ENCODE results near the gene ZAR1. TPM values are rescaled to one million over a fixed set of nuclear protein-coding genes. Genes with fewer than 3 reads are reported as not detected.
"Not testable (repeated sequence)": the region's sequence is repeated elsewhere in the genome, so short reads cannot be mapped to it uniquely, and the experiment has no call there.

ZAR1 gene, protein sequence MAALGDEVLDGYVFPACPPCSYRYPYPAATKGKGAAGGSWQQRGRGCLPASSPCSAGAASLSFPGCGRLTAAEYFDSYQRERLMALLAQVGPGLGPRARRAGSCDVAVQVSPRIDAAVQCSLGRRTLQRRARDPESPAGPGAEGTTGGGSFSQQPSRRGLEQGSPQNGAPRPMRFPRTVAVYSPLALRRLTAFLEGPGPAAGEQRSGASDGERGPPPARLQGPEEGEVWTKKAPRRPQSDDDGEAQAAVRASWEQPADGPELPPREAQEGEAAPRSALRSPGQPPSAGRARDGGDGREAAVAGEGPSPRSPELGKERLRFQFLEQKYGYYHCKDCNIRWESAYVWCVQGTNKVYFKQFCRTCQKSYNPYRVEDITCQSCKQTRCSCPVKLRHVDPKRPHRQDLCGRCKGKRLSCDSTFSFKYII
- polyA plus RNA-seq, result not detected in 3 replicates
- polyA plus RNA-seq (2011; ENCODE audit: low read depth), result not detected
- not detected in 2 replicates for polyA plus RNA-seq (2011; cell fraction: cytosol; rRNA removed)
- 0.08 TPM in 1 of 2 replicates, not detected in the other for polyA plus RNA-seq (2011; cell fraction: nucleus; rRNA removed)
- not detected in 2 replicates for polyA plus RNA-seq (2012; ENCODE audit: low replicate concordance)
- not detected in 3 replicates for polyA minus RNA-seq
- not detected for polyA minus RNA-seq (2011; cell fraction: cytosol; rRNA and poly(A)+ RNA removed)
- not detected in 2 replicates for polyA minus RNA-seq (2011; cell fraction: nucleus; rRNA and poly(A)+ RNA removed)

DNA sequence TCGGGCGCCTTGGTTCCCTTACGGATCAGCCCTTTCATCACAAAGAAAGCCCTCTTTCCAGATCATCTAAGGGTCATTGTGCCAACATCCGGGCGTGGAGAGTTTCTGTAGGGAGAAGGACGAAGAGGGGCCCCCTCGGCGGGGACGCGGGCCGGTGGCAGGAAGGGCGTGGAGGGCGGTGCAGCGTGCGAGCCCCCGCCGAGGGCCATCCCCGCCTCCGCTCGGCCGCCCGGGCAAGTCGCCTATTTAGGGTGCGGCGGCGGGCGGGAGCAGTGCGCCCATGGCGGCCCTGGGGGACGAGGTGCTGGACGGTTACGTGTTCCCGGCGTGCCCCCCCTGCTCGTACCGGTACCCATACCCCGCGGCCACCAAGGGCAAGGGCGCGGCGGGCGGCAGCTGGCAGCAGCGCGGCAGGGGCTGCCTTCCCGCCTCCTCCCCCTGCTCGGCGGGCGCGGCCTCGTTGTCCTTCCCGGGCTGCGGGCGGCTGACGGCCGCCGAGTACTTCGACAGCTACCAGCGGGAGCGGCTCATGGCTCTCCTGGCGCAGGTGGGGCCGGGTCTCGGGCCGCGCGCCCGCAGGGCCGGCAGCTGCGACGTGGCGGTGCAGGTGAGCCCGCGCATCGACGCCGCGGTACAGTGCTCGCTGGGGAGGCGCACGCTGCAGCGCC lies at the start of gene ZAR1:
Gene ZAR1 (plus strand): TSS at position 241 of the 668 bp plus-strand sequence. CDS start 40 bp downstream, at position 281.
- no peaks in the 10 kb centered on the region for H3K4me1 ChIP-seq (ENCODE audit: control insufficient read depth, extremely low read depth, insufficient read depth, low read length)
- H3K9me3 ChIP-seq (ENCODE audit: control insufficient read depth, low read depth, low read length), result no peaks in the 10 kb centered on the region
- no peak within 1 kb of the TSS for H3K27ac ChIP-seq (ENCODE audit: control insufficient read depth, insufficient read depth, low read length)
- no peaks in the 10 kb centered on the region for H3K36me3 ChIP-seq (ENCODE audit: control insufficient read depth in 2 of 2, extremely low read depth in 1 of 2, insufficient read depth in 2 of 2, low read length in 2 of 2)
- H4K20me1 ChIP-seq (ENCODE audit: control insufficient read depth, extremely low read depth, insufficient read depth, low read length), result no peaks in the 10 kb centered on the region
- peak within 1 kb of the TSS; percentile 62 for H3K4me2 ChIP-seq (ENCODE audit: control insufficient read depth, extremely low read depth, insufficient read depth, low read depth, low read length)
- H3K9ac ChIP-seq (ENCODE audit: control insufficient read depth, extremely low read depth, insufficient read depth, low read length), result no peak within 1 kb of the TSS
- peak within 1 kb of the TSS in 2 of 3 experiments; percentile 9 to 22 for H3K4me3 ChIP-seq (ENCODE audit: control insufficient read depth in 2 of 3, extremely low read depth in 1 of 3, insufficient read depth in 2 of 3, low read depth in 1 of 3, low read length in 3 of 3)
- dilution Hi-C loops (cut with MboI; ENCODE audit: extremely low pct_ligation_motif_present, low sequenced_read_pairs), result no loop called here
- no peaks in the 10 kb centered on the region for H3K79me2 ChIP-seq (ENCODE audit: control insufficient read depth, insufficient read depth, low read length)
- peak; percentile 96 for TF ChIP-seq EZH2 (IDR thresholded peaks at IDR 0.05; ENCODE audit: low read length)
- TF ChIP-seq, protein P1, sequence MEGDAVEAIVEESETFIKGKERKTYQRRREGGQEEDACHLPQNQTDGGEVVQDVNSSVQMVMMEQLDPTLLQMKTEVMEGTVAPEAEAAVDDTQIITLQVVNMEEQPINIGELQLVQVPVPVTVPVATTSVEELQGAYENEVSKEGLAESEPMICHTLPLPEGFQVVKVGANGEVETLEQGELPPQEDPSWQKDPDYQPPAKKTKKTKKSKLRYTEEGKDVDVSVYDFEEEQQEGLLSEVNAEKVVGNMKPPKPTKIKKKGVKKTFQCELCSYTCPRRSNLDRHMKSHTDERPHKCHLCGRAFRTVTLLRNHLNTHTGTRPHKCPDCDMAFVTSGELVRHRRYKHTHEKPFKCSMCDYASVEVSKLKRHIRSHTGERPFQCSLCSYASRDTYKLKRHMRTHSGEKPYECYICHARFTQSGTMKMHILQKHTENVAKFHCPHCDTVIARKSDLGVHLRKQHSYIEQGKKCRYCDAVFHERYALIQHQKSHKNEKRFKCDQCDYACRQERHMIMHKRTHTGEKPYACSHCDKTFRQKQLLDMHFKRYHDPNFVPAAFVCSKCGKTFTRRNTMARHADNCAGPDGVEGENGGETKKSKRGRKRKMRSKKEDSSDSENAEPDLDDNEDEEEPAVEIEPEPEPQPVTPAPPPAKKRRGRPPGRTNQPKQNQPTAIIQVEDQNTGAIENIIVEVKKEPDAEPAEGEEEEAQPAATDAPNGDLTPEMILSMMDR (optimal IDR thresholded peaks at IDR 0.05 in 1 of 3, IDR thresholded peaks at IDR 0.05 in 1 of 3, conservative IDR thresholded peaks at IDR 0.05 in 1 of 3; ENCODE audit: extremely low read depth in 1 of 3, insufficient read depth in 2 of 3, low read length in 3 of 3), result no peak
- DNase-seq (ENCODE audit: low read depth, low spot score) (no peak), FAIRE-seq (no peak)
- H2AFZ ChIP-seq (ENCODE audit: control insufficient read depth, low read length), result peak within 1 kb of the TSS; percentile 40
- no peaks in the 10 kb centered on the region for H3K9me1 ChIP-seq (ENCODE audit: control insufficient read depth, extremely low read depth, insufficient read depth, low read length)
- peaks cover 37% of the 10 kb centered on the region for H3K27me3 ChIP-seq (ENCODE audit: control insufficient read depth, extremely low read depth, insufficient read depth, low read length)

DNA sequence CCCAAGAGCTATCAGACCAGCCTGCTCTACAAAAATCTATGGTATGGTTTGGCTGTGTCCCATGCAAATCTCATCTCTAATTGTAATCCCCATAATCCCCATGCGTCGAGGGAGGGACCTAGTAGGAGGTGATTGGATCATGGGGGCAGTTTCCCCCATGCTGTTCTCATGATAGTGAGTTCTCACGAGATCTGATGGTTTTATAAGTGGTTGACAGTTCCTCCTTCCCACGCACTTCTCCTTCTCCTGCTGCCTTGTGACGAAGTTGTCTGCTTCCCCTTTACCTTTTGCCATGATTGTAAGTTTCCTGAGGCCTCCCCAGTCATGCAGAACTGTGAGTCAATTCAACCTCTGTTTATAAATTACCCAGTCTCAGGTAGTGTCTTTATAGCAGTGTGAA lies 49.1 kb upstream of the ZAR1 start:
- DNase-seq (ENCODE audit: low read depth, low spot score); H3K9ac ChIP-seq (ENCODE audit: control insufficient read depth, extremely low read depth, insufficient read depth, low read length); H3K9me3 ChIP-seq (ENCODE audit: control insufficient read depth, low read depth, low read length); H3K9me1 ChIP-seq (ENCODE audit: control insufficient read depth, extremely low read depth, insufficient read depth, low read length); dilution Hi-C loops (cut with MboI; ENCODE audit: extremely low pct_ligation_motif_present, low sequenced_read_pairs); FAIRE-seq; H3K4me3 ChIP-seq (ENCODE audit: control insufficient read depth in 2 of 3, extremely low read depth in 1 of 3, insufficient read depth in 2 of 3, low read depth in 1 of 3, low read length in 3 of 3); H3K4me2 ChIP-seq (ENCODE audit: control insufficient read depth, extremely low read depth, insufficient read depth, low read depth, low read length); H2AFZ ChIP-seq (ENCODE audit: control insufficient read depth, low read length); H3K36me3 ChIP-seq (ENCODE audit: control insufficient read depth in 2 of 2, extremely low read depth in 1 of 2, insufficient read depth in 2 of 2, low read length in 2 of 2); H3K79me2 ChIP-seq (ENCODE audit: control insufficient read depth, insufficient read depth, low read length); H3K27ac ChIP-seq (ENCODE audit: control insufficient read depth, insufficient read depth, low read length); H3K27me3 ChIP-seq (ENCODE audit: control insufficient read depth, extremely low read depth, insufficient read depth, low read length); H4K20me1 ChIP-seq (ENCODE audit: control insufficient read depth, extremely low read depth, insufficient read depth, low read length); H3K4me1 ChIP-seq (ENCODE audit: control insufficient read depth, extremely low read depth, insufficient read depth, low read length): not testable (repeated sequence)
